OCI-LY3 (cell line): ENCODE measurements around the gene MIA.

ENCODE experiments used
- EZH2phosphoT487 ChIP-seq: fragments of 200-600 bp; shearing (Covaris generic); IDR thresholded peaks from 2 replicates; pipeline ENCODE4 v1.6.1; 2018; ENCODE audit warnings: antibody characterized with exemption, mixed run types, low read depth
- TF ChIP-seq, protein P1 (sequence below): fragments of 200-600, 300-600 bp; sonication (generic); IDR thresholded peaks from 2 replicates; pipeline ENCODE4 v1.5.1; 2014; ENCODE audit warnings: antibody characterized with exemption, low read length, low read depth

DNA sequence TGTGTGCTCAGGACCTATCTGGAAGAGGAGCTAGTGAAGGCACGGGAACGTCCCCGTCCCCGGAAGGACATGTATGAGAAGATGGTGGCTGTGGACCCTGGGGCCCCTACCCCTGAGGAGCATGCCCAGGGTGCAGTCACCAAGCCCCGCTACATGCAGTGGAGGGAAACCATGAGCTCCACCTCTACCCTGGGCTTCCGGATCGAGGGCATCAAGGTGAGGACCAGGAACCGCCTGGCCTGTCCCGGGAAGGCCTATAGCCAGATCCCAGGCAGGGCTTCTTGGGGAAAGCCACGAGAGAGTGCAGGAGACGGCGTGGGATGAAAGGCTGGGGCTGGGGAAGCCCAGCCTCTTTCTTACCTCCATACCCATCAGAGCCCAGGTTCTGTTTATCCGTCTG is 42.2 kb upstream of the MIA start:
- TF ChIP-seq, protein P1, sequence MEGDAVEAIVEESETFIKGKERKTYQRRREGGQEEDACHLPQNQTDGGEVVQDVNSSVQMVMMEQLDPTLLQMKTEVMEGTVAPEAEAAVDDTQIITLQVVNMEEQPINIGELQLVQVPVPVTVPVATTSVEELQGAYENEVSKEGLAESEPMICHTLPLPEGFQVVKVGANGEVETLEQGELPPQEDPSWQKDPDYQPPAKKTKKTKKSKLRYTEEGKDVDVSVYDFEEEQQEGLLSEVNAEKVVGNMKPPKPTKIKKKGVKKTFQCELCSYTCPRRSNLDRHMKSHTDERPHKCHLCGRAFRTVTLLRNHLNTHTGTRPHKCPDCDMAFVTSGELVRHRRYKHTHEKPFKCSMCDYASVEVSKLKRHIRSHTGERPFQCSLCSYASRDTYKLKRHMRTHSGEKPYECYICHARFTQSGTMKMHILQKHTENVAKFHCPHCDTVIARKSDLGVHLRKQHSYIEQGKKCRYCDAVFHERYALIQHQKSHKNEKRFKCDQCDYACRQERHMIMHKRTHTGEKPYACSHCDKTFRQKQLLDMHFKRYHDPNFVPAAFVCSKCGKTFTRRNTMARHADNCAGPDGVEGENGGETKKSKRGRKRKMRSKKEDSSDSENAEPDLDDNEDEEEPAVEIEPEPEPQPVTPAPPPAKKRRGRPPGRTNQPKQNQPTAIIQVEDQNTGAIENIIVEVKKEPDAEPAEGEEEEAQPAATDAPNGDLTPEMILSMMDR = no peak
- no peak for TF ChIP-seq EZH2phosphoT487
